GM18502 (cell line): ENCODE data around the gene MAOB.

Experiments
- ATAC-seq: cut with Tn5 transposase; IDR thresholded peaks from one replicate; pipeline ENCODE4 v1.9.1; 2021; ENCODE audit warnings: mild to moderate bottlenecking; ENCODE audit not compliant: unreplicated experiment, poor library complexity

The MAOB gene

GRCh38 chrX:43861750-43862149 is 20.5 kb downstream of the MAOB start:
- no peak for ATAC-seq

GRCh38 chrX:43860646-43861370 is 21.4 kb downstream of the MAOB start:
- no peak for ATAC-seq

GRCh38 chrX:43853225-43853828 is 28.9 kb downstream of the MAOB start:
- ATAC-seq = no peak

GRCh38 chrX:43850629-43851028 is 31.6 kb downstream of the MAOB start:
- ATAC-seq = no peak

GRCh38 chrX:43849173-43849572 is 33.1 kb downstream of the MAOB start:
- ATAC-seq = no peak

GRCh38 chrX:43847352-43847751 is 34.9 kb downstream of the MAOB start:
- no peak for ATAC-seq

GRCh38 chrX:43846558-43846957 is 35.7 kb downstream of the MAOB start:
- no peak for ATAC-seq

- ATAC-seq = no peak
Measured at GRCh38 chrX:43845776-43846175, 36.5 kb downstream of the MAOB start.

GRCh38 chrX:43840265-43840664 is 42.0 kb downstream of the MAOB start:
- no peak for ATAC-seq

- no peak for ATAC-seq
Measured at GRCh38 chrX:43836435-43837184, 45.6 kb downstream of the MAOB start.

GRCh38 chrX:43835559-43835958 is 46.7 kb downstream of the MAOB start:
- no peak for ATAC-seq

- no peak for ATAC-seq
Measured at GRCh38 chrX:43827791-43828190, 54.5 kb downstream of the MAOB start.

- no peak for ATAC-seq
Measured at GRCh38 chrX:43822014-43822413, 60.2 kb downstream of the MAOB start.

- ATAC-seq = no peak
Measured at GRCh38 chrX:43817444-43817843, 64.8 kb downstream of the MAOB start.

GRCh38 chrX:43815209-43815608 is 67.0 kb downstream of the MAOB start:
- ATAC-seq = no peak

GRCh38 chrX:43813898-43814297 is 68.4 kb downstream of the MAOB start:
- no peak for ATAC-seq

- ATAC-seq = no peak
Measured at GRCh38 chrX:43813319-43813718, 68.9 kb downstream of the MAOB start.

- no peak for ATAC-seq
Measured at GRCh38 chrX:43809463-43809862, 72.8 kb downstream of the MAOB start.

GRCh38 chrX:43808231-43808630 is 74.0 kb downstream of the MAOB start:
- ATAC-seq = no peak

- ATAC-seq = no peak
Measured at GRCh38 chrX:43805579-43805978, 76.7 kb downstream of the MAOB start.

- ATAC-seq = no peak
Measured at GRCh38 chrX:43804021-43804420, 78.2 kb downstream of the MAOB start.
